ENCODE results near the gene INTS4.
"Not testable (repeated sequence)": the region's sequence is repeated elsewhere in the genome, so short reads cannot be mapped to it uniquely, and the experiment has no call there.

Gene INTS4

GRCh38 chr11:77942465-77942864 lies 52.0 kb downstream of the INTS4 start:
- not testable (repeated sequence) for DNase-seq

DNA sequence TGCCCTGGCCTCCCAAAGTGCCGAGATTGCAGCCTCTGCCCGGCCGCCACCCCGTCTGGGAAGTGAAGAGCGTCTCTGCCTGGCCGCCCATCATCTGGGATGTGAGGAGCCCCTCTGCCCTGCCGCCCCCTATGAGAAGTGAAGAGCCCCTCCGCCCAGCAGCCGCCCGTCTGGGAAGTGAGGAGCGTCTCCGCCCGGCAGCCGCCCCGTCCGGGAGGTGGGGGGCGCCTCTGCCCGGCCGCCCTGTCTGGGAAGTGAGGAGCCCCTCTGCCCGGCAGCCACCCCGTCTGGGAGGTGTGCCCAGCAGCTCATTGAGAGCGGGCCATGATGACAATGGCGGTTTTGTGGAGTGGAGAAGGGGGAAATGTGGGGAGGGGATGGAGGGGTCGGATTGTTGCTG lies 60.9 kb downstream of the INTS4 start:
- DNase-seq = not testable (repeated sequence)

DNA sequence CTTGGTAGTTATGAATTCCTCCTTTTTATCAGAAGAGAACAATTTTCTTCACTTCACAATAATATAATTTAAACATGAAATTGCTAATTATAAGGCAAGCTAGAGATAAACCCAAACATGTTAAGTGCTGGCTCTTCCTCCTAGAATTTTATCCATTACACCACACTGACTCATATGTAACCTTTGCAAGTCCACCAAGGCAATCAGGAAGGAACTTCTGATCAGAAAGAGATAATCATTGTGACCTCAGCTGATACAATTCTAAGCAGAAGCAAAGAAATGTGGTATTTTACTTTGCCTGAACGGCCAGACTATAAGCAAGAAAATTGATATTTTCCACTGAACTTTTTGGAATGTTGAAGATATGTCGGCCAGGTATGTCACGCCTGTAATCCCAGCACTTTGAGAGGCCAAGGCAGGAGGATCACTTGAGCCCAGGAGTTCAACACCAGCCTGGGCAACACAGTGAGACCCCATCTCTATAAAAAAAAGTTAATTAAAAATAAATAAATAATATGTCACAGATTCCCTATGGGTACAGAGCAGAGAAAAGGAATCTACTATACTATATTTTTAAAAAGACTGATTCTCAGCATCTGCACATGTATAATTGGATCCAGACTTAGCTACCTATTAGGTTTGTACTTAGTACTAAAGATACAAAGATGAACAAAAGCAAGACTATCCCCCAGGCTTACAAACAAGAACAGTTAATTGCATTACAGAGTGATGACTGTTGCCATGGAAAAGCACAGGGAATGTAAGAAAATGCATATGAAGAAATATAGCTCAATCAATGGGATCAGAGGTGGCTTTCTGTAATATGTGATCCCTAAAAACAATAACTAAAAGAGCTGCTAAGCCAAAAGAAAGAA lies 63.9 kb downstream of the INTS4 start:
- peak; percentile 67 for DNase-seq

GRCh38 chr11:77917713-77918112 lies 76.8 kb downstream of the INTS4 start:
- not testable (repeated sequence) for DNase-seq

DNA sequence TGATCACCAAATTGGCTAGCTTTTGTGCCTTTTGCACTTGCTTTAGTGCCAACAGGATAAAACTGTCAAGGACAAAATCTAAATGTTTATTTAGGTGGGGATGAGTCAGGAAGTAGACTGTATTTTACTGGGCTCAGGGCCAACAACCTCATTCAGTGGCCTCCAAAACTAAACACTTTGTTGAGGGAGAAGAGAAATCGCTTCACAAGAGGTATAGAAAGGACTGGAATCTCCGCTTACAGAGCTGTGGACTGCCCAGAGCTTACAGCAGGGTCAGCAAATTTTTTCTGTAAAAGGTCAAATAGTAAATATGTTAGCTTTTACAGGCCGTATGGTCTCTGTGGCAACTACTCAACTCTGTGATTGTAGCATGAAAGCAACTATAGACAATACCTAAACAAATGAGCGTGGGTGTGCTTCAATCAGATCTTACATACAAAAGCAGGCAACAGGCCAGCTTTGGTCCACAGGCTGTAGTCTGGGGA lies 80.1 kb downstream of the INTS4 start:
- not testable (repeated sequence) for DNase-seq

DNA sequence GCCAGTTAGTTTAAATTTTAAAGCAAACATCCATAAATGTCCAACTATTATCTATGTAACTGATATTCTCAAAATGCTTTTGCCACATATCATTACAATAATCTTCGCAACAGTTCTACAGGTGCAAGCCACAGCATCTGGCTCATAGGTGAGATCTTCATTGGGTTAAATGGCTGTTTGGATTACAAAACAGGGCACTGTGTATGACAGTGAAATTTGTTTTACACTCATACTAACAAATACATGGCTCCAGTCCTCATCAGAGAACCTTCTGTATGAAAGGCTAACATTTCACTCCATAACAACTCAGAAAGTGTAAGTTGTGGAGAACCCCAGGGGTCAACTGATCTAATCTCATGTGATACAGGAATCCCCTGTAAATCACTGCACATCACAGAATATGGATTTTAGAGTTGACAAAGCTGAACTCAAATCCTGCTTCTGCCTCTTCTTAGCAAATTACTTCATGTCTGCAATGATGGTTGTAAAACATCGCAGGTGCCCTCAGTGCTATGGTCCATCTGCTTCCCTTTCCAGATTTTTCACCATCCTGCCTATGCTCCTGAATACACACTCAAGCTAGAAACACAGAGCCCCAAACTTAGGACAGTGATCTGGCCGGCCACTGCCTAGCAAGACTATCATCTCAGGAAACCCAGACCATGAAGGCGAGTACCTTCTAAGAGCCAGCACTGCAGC lies 80.7 kb downstream of the INTS4 start:
- not testable (repeated sequence) for DNase-seq

GRCh38 chr11:77910828-77911227 lies 83.6 kb downstream of the INTS4 start:
- DNase-seq = not testable (repeated sequence)

DNA sequence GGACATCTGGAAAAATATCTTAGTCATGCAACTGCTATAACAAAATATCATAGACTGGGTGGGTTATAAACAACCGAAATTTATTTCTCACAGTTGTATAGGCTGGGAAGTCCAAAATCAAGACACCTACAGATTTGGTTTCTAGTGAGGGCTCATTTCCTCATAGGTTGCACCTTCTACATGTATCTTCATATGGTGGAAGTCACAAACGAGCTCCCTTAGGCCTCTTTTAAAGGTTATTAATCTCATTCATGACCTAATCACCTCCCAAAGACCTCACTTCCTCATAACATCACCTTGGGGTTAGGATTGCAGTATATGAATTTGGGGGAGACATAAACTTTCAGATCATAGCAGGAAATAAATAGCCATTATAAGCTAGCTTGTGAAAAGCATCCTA lies 85.2 kb downstream of the INTS4 start:
- no peak for DNase-seq

DNA sequence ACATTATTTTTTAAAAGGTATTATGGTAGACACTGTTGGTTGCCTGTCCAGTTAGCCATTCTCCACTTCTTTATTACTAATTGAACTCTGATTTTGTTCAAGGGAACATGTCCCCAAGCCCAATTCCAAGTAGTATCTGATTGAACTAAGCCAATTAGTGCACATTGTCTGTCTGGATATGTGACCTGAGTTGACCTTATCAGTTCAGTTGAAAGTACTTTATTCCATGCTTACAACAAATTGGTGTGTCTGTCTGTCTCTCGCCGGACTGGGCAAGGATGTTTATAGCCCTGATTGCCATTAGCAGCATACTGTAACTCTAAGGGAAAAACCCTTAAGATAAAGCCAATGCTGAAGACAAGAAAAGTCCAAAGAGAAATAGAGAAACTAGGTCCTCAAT lies 85.6 kb downstream of the INTS4 start:
- peak; percentile 3 for DNase-seq

DNA sequence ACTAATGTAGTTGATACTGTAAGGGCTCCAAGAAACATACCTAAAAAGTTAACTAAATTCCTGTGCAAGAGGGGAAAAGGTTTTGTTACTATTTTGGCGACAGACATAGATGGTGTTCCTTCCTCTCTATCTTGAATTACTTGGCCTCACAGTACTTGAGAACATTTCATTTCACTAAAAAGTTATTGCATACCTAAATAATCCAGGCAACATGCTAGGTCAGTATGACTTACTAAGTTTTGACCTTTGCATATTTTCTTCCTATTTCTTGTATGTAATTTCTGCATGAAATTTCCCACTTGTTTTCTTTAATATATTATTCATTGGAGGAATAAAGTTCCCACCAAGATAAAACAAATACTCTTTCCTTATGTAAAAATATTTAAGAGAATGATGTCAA lies 99.5 kb downstream of the INTS4 start:
- DNase-seq = not testable (repeated sequence)

DNA sequence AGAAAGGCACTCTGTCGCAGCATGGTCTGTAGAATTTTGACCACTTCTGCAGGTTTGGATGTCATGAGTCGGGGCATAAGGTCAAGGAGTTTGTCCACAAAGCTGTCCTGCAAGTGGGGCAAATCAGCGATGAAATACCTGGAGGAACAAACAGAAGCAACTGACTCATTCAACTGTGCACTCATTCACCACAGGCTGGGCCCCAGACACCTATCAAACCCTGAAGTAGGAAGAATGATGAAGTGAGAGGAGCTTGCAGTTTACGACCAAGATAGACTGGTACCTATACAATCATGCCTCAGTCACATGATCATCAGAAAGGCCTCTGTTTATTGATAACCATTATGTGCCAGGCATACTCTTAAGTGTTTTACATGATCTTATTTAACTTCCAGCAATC lies 102.8 kb downstream of the INTS4 start:
- DNase-seq = not testable (repeated sequence)

GRCh38 chr11:77891256-77891655 lies 103.2 kb downstream of the INTS4 start:
- DNase-seq = not testable (repeated sequence)

DNA sequence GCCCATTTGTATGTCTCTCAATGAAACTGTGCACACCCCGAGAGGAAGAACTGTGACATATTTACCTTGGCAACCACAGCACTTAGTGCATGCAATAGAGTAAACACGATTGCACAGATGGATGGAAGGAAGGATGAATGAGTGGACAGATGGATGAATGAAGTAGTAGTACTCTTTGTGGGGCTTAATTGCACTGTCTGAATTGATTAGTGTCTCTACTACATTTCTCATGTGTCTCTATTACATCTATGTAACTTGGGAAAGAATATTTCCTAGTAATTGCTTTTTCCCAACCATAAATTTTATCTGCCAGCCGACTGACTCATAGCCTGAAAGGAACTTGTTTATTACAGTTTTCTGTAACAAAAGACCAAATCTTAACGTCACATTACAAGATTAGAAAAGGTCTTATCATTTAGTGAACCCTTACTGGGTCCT lies 103.8 kb downstream of the INTS4 start:
- not testable (repeated sequence) for DNase-seq

- not testable (repeated sequence) for DNase-seq
Measured at GRCh38 chr11:77890100-77890614, 104.3 kb downstream of the INTS4 start.

- DNase-seq = not testable (repeated sequence)
Measured at GRCh38 chr11:77889045-77889444, 105.4 kb downstream of the INTS4 start.

DNA sequence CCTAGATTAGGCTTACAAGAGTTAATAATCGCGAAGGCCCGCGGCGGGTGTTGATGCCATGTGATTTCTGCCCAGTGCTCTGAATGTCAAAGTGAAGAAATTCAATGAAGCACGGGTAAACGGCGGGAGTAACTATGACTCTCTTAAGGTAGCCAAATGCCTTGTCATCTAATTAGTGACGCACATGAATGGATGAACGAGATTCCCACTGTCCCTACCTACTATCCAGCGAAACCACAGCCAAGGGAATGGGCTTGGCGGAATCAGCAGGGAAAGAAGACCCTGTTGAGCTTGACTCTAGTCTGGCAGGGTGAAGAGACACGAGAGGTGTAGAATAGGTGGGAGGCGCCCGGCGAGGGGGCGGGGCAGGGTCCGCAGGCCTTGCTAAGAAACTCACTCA lies 108.1 kb downstream of the INTS4 start:
- no peak for DNase-seq

DNA sequence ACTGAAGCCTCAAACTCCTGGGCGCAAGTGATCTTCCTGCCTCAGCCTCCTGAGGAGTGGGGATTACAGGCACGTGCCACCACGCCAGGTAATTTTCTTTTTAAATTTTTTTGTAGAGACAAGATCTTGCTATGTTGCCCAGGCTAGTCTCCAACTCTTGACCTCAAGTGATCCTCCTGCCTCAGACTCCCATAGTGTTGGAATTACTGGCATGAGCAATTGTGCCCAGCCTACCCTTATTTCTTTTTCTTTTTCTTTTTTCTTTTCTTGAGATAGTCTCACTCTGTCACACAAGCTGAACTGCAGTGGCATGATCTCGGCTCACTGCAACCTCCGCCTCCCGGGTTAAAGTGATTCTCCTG lies 109.7 kb downstream of the INTS4 start:
- DNase-seq = no peak

GRCh38 chr11:77884186-77884828 lies 110.2 kb downstream of the INTS4 start:
- DNase-seq = no peak

DNA sequence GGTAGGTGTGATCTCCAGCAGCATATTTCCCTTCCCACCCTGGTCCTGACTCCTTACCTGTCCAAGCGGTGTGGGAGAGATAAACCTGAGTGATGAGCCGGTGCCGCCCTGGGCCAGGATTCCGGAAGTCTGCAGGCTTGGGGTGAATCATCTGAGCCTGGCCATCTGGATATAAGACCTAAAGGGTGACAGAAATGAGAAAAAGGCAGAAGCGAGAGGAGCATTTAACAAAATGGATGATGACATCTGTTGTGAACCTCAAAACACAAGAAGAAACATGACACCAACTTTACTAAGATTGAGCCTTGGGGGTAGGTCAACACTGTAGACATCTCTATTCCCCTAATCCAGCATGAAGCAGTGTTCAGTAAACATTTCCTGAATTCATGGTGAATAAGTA lies 110.7 kb downstream of the INTS4 start:
- no peak for DNase-seq

- DNase-seq = no peak
Measured at GRCh38 chr11:77882396-77882795, 112.1 kb downstream of the INTS4 start.

- peak; percentile 26 for DNase-seq
Measured at GRCh38 chr11:77879218-77879617, 115.2 kb downstream of the INTS4 start.

DNA sequence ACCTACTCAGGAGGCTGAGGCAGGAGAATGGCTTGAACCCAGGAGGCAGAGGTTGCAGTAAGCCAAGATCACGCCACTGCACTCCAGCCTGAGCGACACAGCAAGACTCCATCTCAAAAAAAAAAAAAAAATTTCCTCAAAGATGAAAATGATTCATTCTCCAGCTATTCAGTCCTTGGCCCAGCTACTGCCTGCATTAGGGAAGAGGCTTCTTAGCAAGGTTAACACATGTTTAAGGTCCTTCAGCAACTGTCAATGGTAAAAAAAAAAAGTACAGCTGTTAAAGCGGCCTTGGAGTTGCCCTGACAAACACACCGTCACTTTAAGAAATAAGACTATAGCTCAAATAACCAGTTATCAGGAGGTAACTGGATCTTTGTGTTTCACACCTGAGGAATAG lies 116.2 kb downstream of the INTS4 start:
- DNase-seq = not testable (repeated sequence)

- DNase-seq = no peak
Measured at GRCh38 chr11:77876045-77876444, 118.4 kb downstream of the INTS4 start.
